Muscle layer of colon (tissue), 2 donors: Measurements from ENCODE around the gene POGLUT3.

ENCODE experiments used
- H3K27ac ChIP-seq: one replicate; pipeline ENCODE4 v1.7.0; 2013; ENCODE audit warnings: low read depth, mild to moderate bottlenecking, low read length, moderate library complexity
- H3K27me3 ChIP-seq, 2 donors: one replicate each; pipeline ENCODE4 v1.7.0; 2013; ENCODE audit warnings: low read length in 2 of 2, mild to moderate bottlenecking in 2 of 2; ENCODE audit not compliant: insufficient read depth in 2 of 2, control insufficient read depth in 1 of 2
- H3K36me3 ChIP-seq: one replicate; pipeline ENCODE4 v1.7.0; 2013; ENCODE audit warnings: mild to moderate bottlenecking, low read length; ENCODE audit not compliant: insufficient read depth
- H3K4me1 ChIP-seq: one replicate; pipeline ENCODE4 v1.7.0; 2013; ENCODE audit warnings: mild to moderate bottlenecking, low read length; ENCODE audit not compliant: insufficient read depth
- H3K4me3 ChIP-seq, 2 donors: one replicate each; pipeline ENCODE4 v1.7.0; 2013; ENCODE audit warnings: low read length in 2 of 2, low read depth in 1 of 2, mild to moderate bottlenecking in 1 of 2, moderate library complexity in 1 of 2
- H3K9ac ChIP-seq: one replicate; pipeline ENCODE4 v1.7.0; 2013; ENCODE audit warnings: low read length
- H3K9me3 ChIP-seq: one replicate; pipeline ENCODE4 v1.7.0; 2013; ENCODE audit warnings: mild to moderate bottlenecking, low read length
- donor health status: abdominal sarcoma.
- donor health status: Adenocarcinoma of cecum.

The POGLUT3 gene

DNA sequence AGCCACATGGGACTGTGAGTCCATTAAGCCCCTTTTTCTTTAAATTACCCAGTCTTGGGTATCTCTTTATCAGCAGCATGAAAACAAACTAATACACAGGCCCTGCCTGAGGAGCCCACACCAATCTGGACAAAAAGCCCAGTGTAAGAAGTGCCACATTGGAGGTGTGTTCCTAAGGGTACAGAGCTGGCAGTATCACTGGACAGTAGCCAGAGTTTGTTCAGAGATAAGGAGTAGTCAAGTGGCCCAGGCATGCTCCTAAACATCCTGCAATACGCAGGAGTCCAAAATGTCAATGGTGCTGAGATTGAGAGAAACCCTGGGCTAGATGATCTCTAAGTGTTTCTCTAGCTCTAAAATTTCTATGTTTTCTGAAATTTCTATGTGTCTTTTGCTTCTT lies 27.0 kb upstream of the POGLUT3 start:
- no peaks in the 10 kb centered on the region for H3K4me1 ChIP-seq
- H3K36me3 ChIP-seq = no peaks in the 10 kb centered on the region
- no peaks in the 10 kb centered on the region for H3K27me3 ChIP-seq
- no peak overlapping the region for H3K4me3 ChIP-seq
- no peak overlapping the region for H3K27ac ChIP-seq
- no peak overlapping the region for H3K9ac ChIP-seq
- no peaks in the 10 kb centered on the region for H3K9me3 ChIP-seq

DNA sequence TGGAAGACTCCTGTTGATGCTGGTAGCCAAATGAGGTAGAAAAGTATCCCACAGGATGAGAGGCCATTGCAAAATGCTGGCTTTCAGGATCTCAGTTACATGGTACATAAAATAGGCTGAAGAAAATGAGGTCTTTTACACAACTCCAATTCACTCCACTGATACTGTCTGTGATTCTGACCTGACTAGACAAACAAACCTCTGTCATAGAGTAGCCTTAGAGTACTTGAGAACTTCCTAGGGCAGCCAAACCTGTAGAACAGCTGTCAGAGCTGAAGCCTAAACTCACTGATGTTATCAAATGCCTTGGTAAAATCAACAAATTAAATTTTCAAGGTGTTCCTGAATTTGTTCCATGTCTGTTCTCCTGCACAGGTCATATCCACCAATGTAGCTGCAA lies 26.2 kb upstream of the POGLUT3 start:
- H3K4me3 ChIP-seq = no peak overlapping the region
- no peak overlapping the region for H3K27ac ChIP-seq

DNA sequence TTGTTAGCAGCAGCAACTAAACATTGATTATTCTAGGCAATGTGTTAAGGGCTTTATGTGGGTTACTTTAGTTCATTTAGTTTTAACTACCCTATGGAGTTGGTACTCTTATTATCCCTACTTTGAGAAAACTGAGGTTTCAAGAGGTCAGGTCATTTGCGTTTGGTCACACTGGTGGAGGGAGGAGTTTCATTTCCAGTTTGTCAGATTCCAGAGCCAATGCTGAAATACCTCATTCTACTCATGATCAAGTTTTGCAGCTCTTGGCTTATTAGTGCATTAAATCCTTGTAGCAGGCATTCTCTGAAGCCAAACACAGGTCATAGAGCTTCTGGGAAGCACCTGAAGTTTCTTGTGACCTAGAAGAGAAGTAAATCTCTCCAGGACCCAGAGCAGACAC lies 24.1 kb upstream of the POGLUT3 start:
- Histone ChIP-seq H3K36me3 (no peaks in the 10 kb centered on the region), H3K4me3 (no peak overlapping the region), H3K9me3 (no peaks in the 10 kb centered on the region), H3K9ac (no peak overlapping the region), H3K27me3 (no peaks in the 10 kb centered on the region), H3K27ac (no peak overlapping the region), H3K4me1 (no peaks in the 10 kb centered on the region)

More for the DNA sequence above, 26.2 kb upstream of the POGLUT3 start:
- Histone ChIP-seq H3K27me3 (no peaks in the 10 kb centered on the region), H3K9ac (no peak overlapping the region), H3K9me3 (no peaks in the 10 kb centered on the region), H3K4me1 (no peaks in the 10 kb centered on the region), H3K36me3 (no peaks in the 10 kb centered on the region)

DNA sequence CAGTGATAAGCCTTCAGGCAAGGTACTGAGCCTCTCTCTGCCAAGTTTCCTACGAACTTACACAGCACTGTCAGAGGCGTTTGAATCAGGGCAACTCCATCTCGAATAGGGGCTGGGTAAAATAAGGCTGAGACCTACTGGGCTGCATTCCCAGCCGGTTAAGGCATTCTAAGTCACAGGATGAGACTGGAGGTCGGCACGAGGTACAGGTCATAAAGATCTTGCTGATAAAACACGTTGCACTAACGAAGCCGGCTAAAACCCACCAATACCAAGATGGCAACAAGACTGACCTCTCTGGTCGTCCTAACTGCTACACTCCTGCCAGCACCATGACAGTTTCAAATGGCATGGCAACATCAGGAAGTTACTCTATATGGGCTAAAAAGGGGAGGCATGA lies 20.4 kb upstream of the POGLUT3 start:
- Histone ChIP-seq H3K4me3 (no peak overlapping the region), H3K27me3 (no peaks in the 10 kb centered on the region), H3K9ac (no peak overlapping the region), H3K9me3 (no peaks in the 10 kb centered on the region), H3K4me1 (no peaks in the 10 kb centered on the region), H3K27ac (no peak overlapping the region), H3K36me3 (no peaks in the 10 kb centered on the region)

DNA sequence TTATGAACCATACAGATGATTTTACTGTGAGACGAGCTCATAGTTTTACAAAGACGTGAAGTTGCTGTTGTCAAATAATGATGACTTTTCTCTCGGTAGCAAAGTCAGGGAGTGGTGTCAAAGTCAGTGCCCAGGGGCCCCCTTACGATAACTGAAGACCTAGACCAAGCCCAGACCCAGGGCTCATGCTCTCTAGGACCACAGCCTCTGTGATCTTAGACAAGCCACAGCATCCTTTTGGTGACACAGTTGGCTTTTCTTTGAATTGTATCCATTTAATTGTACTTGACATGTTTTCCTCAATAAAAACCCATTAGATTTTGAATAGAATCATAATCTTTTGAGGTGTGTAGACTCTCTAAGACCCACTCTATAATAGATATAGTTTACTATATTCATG lies 17.9 kb upstream of the POGLUT3 start:
- H3K4me3 ChIP-seq = no peak overlapping the region
- H3K27me3 ChIP-seq = no peaks in the 10 kb centered on the region
- no peak overlapping the region for H3K27ac ChIP-seq
- no peaks in the 10 kb centered on the region for H3K4me1 ChIP-seq
- H3K36me3 ChIP-seq = no peaks in the 10 kb centered on the region
- no peak overlapping the region for H3K9ac ChIP-seq
- H3K9me3 ChIP-seq = no peaks in the 10 kb centered on the region

- Histone ChIP-seq H3K27ac (no peak overlapping the region), H3K36me3 (no peaks in the 10 kb centered on the region), H3K4me1 (no peaks in the 10 kb centered on the region), H3K27me3 (no peaks in the 10 kb centered on the region), H3K9me3 (no peaks in the 10 kb centered on the region), H3K4me3 (no peak overlapping the region), H3K9ac (no peak overlapping the region)
Observed at GRCh38 chr11:108512708-108513107, 14.5 kb upstream of the POGLUT3 start.

GRCh38 chr11:108511851-108512474 lies 13.8 kb upstream of the POGLUT3 start:
- H3K4me1 ChIP-seq = no peaks in the 10 kb centered on the region
- no peaks in the 10 kb centered on the region for H3K9me3 ChIP-seq
- no peak overlapping the region for H3K27ac ChIP-seq
- no peak overlapping the region for H3K9ac ChIP-seq
- no peak overlapping the region for H3K4me3 ChIP-seq
- H3K27me3 ChIP-seq = no peaks in the 10 kb centered on the region
- no peaks in the 10 kb centered on the region for H3K36me3 ChIP-seq

- no peaks in the 10 kb centered on the region for H3K9me3 ChIP-seq
- H3K27me3 ChIP-seq = no peaks in the 10 kb centered on the region
- no peak overlapping the region for H3K27ac ChIP-seq
- no peak overlapping the region for H3K4me3 ChIP-seq
- no peak overlapping the region for H3K9ac ChIP-seq
- no peaks in the 10 kb centered on the region for H3K4me1 ChIP-seq
- no peaks in the 10 kb centered on the region for H3K36me3 ChIP-seq
Observed at GRCh38 chr11:108508653-108509593, 10.7 kb upstream of the POGLUT3 start.

GRCh38 chr11:108501396-108501795 lies 3.2 kb upstream of the POGLUT3 start:
- no peaks in the 10 kb centered on the region for H3K36me3 ChIP-seq
- no peak overlapping the region for H3K4me3 ChIP-seq
- H3K27ac ChIP-seq = no peak overlapping the region
- no peaks in the 10 kb centered on the region for H3K27me3 ChIP-seq
- no peaks in the 10 kb centered on the region for H3K9me3 ChIP-seq
- peaks cover 7% of the 10 kb centered on the region for H3K4me1 ChIP-seq
- H3K9ac ChIP-seq = no peak overlapping the region

- Histone ChIP-seq H3K36me3 (no peaks in the 10 kb centered on the region), H3K27me3 (no peaks in the 10 kb centered on the region), H3K4me3 (no peak overlapping the region), H3K4me1 (peaks cover 8% of the 10 kb centered on the region), H3K9ac (no peak overlapping the region), H3K27ac (no peak overlapping the region), H3K9me3 (no peaks in the 10 kb centered on the region)
Observed at GRCh38 chr11:108500721-108501120, 2.5 kb upstream of the POGLUT3 start.

- H3K27ac ChIP-seq = no peak overlapping the region
- H3K27me3 ChIP-seq = no peaks in the 10 kb centered on the region
- H3K36me3 ChIP-seq = no peaks in the 10 kb centered on the region
- H3K9me3 ChIP-seq = no peaks in the 10 kb centered on the region
- H3K4me3 ChIP-seq = no peak overlapping the region
- H3K4me1 ChIP-seq = peaks cover 8% of the 10 kb centered on the region
- H3K9ac ChIP-seq = no peak overlapping the region
Observed at GRCh38 chr11:108500169-108500568, 2.0 kb upstream of the POGLUT3 start.
